Stimulated activated naive CD4-positive, alpha-beta T cell (primary cell): ENCODE data around the gene ATG9A.

Source experiments
- DNase-seq, 6 experiments: peaks; one replicate each; lab custom pipeline; 2025; lab: John Stamatoyannopoulos, UW

The ATG9A gene

GRCh38 chr2:219223831-219224610 lies 5.4 kb downstream of the ATG9A start:
- DNase-seq, result no peak

DNA sequence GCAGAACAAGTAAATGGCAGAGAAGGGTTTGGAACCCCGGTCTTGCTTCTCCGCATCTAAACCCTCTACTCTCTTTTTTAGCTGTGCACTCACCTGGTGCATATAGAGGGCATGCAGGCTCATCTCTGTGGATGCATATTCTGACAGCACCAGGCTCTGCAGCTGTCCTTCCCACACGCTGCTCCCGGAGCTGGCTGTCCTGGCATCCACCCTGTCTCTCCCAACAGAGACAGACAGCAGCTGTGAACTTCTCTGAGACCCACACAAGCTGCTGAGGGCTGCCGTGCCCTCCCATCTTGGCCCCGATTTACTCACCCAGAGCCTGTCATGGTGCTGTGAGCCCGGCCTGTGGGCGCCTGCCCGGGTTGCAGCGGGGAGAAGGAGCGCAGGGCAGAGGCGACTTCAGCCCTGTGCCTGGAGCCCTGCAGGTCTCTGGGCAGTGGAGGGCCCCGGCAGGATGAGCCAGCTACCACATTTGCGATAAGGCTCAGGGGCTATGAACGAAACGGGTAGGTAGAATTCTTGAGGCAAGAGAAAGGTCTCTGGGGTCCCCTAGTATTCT lies 7.4 kb downstream of the ATG9A start:
- DNase-seq, result no peak

GRCh38 chr2:219220652-219221402 lies 8.6 kb downstream of the ATG9A start:
- DNase-seq, result no peak

- DNase-seq, result no peak
Measured at GRCh38 chr2:219219784-219220532, 9.5 kb downstream of the ATG9A start.

DNA sequence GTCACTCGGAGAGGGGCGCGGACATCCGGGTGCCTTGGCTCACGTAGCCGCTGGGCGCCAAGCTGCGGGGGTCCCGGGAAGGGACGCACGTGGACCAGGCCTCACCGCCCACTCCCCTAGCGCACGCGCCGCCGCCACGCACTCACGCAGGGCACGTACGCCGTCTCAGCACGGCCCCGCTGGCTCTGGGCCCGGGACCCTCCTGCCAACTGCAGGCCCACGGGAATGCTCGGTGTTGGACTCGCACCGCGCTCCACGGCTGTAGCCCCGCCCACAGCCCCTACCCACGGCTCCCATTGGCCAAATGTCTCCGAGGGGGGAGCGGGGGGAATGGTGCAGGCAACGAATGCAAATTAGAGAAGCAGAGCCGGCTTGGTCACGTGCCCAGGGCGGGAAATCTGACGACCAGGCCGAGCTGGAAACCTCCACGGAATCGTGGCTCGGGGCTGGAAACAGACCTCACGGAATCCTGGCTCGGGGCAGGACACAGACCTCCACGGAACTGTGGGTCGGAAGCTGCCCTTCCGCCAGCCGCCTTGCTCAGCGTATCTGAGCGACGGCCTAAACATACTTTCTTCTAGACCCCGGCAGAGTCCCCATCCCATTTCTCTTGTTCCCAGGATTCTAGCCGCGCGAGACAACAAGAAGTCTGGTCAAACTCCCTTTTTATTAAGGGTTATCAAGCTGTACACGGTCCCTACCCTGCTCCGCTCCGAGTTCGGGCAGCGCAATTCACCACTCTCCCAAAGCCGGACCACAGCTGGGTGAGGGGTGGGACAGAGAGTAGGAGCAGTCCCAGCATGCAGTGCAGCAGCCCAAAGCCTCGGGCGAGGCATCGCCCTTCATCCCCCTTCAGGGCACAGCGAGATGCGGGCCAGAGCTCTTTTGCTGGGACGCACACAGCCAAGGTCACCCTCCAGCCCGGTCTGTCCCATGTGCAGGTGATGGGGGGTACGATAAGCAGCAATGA lies 10.4 kb downstream of the ATG9A start, which contains the start of gene ABCB6:
Gene ABCB6 (minus strand): TSS at position 227 of the 970 bp plus-strand sequence. CDS start 285 bp downstream, outside the sequence.
- peak; percentile 75 to 91 (median 83) for DNase-seq

DNA sequence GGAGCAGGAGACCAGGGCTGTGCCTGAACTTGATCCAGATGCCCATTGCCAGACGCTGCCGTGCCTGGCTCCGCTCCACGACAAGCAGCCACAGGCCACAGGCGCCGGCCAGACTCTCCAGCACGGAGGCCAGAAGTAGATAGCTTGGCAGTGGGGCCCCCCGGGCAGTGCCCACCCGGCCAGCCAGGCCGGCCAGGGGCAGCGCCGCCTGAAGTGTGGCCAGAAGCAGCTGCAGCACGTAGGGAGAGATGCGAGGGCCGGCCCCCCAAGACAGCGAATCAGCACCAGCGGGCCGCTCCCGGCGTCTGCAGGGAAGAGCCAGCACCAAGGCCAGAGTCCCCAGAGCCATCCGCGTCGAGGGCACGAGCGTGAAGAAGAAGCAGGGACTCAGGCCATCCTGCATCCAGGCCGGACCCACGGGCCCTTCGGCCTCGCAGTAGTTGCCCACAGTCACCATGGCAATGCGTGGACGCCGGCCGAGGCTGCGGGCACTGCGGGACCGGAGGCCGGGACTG lies 11.2 kb downstream of the ATG9A start:
- peak in 1 of 6 experiments; percentile 48 for DNase-seq

GRCh38 chr2:219216535-219216915 lies 12.9 kb downstream of the ATG9A start:
- DNase-seq, result no peak

GRCh38 chr2:219215871-219216534 lies 13.4 kb downstream of the ATG9A start:
- no peak for DNase-seq

- no peak for DNase-seq
Measured at GRCh38 chr2:219214786-219215185, 14.7 kb downstream of the ATG9A start.

DNA sequence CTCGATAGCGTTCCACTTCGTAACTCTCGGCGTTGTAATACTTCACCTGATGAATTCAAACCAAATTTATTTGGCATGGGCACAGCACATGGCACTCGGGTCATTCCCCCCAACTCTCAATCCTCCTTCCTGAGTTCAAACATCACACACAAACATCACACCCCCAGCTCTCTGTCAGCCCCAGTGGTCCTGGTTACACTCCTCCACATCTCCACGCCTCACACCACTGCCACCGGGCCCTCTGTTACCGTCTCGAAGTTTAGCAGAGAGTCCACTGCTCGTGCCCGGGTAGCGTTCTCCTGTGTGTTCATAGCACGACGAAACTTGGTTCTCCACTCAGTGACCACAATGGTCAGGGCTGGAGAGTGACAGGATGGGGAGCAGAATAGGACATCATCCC lies 15.3 kb downstream of the ATG9A start:
- no peak for DNase-seq

DNA sequence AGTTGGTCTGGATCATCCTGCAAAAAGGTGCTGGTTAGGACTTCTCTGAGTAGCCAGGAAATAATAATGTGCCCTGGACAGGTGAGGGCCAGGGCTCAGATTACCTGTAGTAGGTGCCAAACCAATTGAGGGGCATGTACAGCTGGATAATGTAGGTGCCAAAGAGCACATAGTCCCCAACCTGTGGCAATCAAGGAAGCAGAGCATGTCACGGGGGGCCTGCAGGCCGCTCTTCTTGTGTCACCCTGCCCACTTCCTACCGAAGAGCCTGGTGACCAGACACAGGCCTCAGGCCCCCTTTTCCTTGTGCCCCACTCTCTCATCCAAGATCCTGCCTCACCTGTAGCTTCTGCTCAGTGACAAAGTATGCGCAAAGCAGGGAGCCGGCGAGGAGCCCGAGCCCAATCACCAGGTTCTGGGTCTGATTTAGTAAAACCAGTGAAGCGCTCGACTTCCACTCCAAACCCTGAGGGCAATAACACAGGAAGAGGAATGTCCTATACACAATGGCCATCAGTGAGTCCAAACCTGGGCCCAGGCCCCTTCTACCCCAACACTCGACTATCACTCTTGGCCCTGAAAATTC lies 15.9 kb downstream of the ATG9A start:
- no peak for DNase-seq

DNA sequence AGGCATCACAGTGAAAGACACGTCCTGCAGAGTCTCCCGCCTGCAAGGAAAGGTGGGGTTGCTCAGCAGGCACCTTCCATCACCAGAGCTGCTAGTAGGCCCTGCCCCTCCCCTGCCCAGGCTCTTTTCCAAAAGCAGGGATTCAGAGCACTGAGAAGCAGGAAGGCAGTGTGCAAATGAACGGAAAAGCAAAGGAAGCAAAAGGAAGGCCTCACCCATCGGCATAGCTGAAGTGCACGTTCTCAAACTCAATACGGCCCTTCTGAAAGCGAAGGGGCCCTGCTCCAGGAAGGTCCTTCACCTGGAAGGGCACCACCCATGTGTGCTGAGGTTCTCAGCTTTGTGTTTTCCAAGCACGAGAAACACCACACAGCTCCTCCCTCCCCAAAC lies 16.4 kb downstream of the ATG9A start:
- no peak for DNase-seq

DNA sequence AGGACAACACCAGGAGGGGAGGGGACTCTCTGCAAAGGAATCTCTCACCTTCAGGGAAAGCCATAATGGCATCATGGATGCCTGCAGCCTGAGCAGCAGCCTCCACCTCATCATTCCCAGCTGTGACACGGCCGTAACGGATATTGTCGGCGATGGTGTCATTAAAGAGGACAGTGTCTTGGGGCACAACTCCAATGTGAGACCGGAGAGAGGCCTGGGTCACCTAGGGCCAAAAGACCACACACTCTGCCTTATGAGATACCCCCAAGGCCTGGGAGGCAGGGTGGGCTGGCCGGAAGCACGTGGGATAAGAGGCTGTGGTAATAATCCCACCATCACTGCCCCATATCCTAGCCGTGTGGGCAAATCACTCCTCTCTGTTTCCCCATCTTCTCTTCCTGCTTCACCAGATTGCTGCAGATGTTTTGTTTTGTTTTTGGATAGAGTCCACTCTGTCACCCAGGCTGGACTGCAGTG lies 18.5 kb downstream of the ATG9A start:
- no peak for DNase-seq

DNA sequence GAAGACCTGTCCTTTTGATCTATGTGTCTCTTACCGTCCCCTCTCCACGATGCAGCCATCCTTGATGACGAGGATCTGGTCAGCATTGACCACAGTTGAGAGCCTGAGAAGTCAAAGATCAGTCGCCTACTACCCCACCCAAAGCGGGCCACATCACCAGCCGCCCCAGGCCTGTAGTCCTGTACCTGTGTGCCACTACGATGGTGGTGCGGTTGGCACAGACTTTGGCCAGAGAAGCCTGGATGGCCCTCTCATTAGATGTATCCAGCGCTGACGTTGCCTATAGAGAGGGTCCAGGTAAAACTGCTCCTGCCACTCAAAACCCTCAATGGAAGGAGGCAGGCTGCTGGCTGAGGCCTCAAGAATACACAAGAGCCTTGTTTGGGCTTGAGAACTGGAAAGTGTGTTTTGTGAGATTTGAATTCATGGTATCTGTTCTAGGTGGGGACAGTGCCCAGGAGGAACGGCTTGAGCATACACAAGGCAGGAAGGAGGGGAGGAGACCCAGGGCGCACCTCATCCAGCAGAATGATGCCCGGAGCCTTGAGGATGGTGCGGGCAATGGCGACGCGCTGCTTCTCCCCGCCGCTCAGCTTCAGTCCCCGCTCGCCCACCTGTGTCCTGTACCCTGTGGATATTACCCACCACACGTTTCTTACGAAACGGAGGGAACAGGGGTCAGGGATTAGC lies 19.1 kb downstream of the ATG9A start:
- no peak for DNase-seq

DNA sequence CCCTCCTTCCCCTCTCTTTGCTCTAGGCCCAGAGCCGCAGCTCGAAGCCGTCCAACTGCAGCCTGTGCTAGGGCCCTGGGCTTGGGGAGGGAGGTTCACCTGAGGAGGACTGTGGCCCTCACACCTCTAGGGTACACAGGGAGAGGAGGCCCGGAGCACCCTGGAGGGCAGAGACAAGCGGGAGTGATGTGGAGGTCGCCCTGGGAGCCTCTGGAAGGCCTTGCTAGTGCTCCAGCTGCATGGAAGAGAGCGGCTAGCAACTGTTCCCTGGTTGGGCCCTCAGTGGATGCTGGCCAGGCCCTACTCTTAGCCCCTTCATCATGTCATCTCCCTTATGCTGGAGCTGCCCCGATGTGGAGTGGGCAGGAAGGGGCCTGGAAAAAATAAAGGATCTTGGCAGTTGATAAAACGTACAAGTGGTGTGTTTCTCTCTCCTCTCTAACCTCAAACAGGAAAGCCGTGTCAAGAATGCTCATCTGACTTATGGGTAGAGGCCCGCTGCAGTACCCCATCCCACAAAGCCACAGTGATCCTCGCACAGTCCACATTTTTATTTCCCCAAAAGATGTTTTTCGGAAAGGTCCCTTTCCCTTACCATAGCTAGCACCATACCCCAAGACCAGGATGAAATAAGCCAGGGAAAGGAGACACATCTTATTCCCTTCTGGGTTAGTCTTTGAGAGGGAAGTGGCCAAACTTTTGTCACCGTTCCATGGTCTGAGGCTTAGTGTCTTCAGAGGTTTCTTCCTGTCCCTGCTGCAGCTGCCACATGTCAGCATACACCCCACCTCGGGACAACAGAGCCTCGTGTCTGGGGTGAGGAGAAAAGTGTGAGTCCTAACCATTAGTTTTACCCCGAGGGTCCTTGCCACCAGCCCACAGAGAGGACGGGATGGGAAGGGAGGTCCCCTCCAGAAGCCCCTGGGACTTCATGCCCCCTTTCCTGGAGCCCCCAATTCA lies 19.9 kb downstream of the ATG9A start:
- no peak for DNase-seq

GRCh38 chr2:219207884-219208740 lies 21.3 kb downstream of the ATG9A start:
- no peak for DNase-seq
